ENCODE measurements around the gene ZDHHC11B.
"Not testable (repeated sequence)": the region's sequence is repeated elsewhere in the genome, so short reads cannot be mapped to it uniquely, and the experiment has no call there.

Gene ZDHHC11B

DNA sequence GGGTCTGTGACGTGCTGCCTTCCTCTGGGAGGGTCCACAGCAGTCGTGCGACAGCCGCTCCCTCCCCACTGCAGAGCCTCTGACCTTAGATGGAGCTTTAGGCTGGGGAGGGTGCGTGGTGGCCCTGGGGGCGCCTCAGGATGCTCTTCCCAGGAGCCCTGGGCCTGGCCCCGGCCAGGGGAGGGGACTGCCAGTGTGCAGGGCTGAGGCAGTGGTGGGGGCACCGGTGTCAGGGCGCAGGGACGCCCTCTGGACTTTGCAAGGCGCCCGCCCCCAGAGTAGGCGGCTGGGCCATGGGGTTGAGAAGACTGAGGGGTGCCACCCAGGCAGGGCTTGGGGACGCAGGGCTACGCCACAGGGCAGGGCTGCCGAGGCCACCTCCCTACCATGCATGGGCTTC is 106.0 kb downstream of the ZDHHC11B start:
- not testable (repeated sequence) for H3K4me3 ChIP-seq (ENCODE audit: low read length in 2 of 2); H2AFZ ChIP-seq (ENCODE audit: low read length); H3K9me3 ChIP-seq (replicated peaks in 1 of 2; ENCODE audit: control insufficient read depth in 2 of 2, insufficient read depth in 1 of 2, low read depth in 1 of 2, low read length in 2 of 2); H2BK120ac ChIP-seq (ENCODE audit: low read depth, low read length); H3K27ac ChIP-seq (replicated peaks; ENCODE audit: low read length); H2BK5ac ChIP-seq (ENCODE audit: low read length); H4K8ac ChIP-seq (ENCODE audit: low read depth, low read length); H3K9ac ChIP-seq (ENCODE audit: low read depth, low read length, poor library complexity); H4K91ac ChIP-seq (ENCODE audit: low read depth, low read length, poor library complexity); DNase-seq (ENCODE audit: low spot score); H3K23ac ChIP-seq (ENCODE audit: low read depth, low read length, poor library complexity); H3K79me1 ChIP-seq (ENCODE audit: low read depth, low read length); H3K4ac ChIP-seq (ENCODE audit: low read length); H3K36me3 ChIP-seq (replicated peaks in 1 of 2; ENCODE audit: control insufficient read depth in 2 of 2, insufficient read depth in 2 of 2, low read length in 2 of 2); H3K27me3 ChIP-seq (ENCODE audit: control insufficient read depth in 3 of 3, insufficient read depth in 3 of 3, low read depth in 1 of 3, low read length in 3 of 3); H2BK12ac ChIP-seq (ENCODE audit: low read length); H2AK5ac ChIP-seq (ENCODE audit: low read depth, low read length); H3K4me2 ChIP-seq (ENCODE audit: insufficient read depth, low read length, poor library complexity, severe bottlenecking); H2BK15ac ChIP-seq (ENCODE audit: low read length)
- Histone ChIP-seq H3K18ac (ENCODE audit: low read length) (peak overlapping the region; percentile 28), H3K4me1 (ENCODE audit: control insufficient read depth in 2 of 2, insufficient read depth in 1 of 2, low read depth in 1 of 2, low read length in 2 of 2) (peaks cover 4 to 12% of the 10 kb centered on the region in 2 donors), H3K14ac (ENCODE audit: low read length) (peak overlapping the region; percentile 56)
- no CpG with 5 or more reads among the region's 16 CpGs for WGBS, 2 donors (ENCODE audit: extremely low coverage in 2 of 2, insufficient read length in 2 of 2, insufficient replicate concordance in 1 of 2)

DNA sequence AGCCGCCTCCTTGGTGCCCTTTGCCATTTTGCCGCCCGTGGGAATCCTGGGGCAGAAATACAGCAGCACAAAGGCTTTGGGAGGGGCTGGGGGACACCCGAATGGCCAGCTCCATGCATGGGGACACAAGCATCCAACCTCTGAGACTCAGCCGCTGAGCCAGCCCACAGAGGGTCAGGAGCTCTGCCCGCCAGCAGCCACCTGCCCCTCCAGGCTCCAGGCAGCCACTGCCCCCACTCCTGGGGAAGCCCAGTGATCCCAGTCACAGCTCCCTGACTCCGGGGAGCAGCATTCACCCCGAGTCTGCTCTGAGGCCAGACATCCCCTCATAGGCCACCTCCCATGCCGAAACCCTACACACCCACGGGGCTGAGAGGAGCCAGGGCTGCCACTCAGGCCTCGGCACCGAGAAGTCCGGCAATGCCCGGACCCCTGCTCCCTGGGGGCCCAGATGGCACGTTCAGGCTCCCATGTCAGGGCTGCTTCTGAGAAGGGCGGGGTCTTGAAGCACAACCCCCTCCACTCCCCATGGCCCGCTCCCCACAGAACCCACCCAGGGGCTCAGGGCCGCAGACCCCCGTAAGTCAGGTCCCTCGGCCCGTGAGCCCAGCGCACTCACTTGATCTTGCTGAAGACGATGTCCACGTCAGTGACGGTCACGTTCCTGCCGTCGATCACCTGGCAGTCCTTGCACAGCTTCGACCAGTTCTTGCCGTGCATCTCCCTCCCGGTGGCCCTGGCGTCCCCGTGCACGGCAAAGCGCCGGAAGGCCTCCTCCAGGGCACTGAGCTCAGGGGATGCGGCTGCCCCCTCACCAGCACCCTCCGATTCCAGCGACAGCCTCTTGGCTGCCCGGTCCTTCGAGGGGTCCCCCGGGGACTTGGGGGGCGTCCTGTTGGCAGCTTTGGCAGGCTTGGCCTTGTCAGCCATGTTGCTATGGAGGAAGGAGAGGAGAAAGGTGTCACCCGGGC is 107.1 kb downstream of the ZDHHC11B start:
- no peak for DNase-seq (ENCODE audit: low spot score)

DNA sequence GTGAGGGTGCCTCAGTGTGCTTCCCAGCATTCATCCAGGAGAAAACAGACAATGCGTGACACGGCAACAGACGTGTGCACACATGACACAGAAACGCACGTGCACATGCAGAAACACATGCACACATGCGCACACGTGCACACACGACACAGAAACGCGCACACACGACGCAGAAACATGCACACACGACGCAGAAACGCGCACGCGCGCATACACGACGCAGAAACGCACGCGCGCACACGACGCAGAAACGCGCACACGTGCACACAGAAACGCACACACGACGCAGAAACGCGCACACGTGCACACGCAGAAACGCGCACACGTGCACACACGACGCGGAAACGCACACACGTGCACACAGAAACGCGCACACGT is 107.8 kb downstream of the ZDHHC11B start:
- no peak overlapping the region for H2BK5ac ChIP-seq (ENCODE audit: low read length)
- DNase-seq (ENCODE audit: low spot score) = no peak
- H2BK15ac ChIP-seq (ENCODE audit: low read length) = no peak overlapping the region
- H3K4me2 ChIP-seq (ENCODE audit: insufficient read depth, low read length, poor library complexity, severe bottlenecking) = no peak overlapping the region
- H3K9ac ChIP-seq (ENCODE audit: low read depth, low read length, poor library complexity) = peak overlapping the region; percentile 86
- H3K14ac ChIP-seq (ENCODE audit: low read length) = peak overlapping the region; percentile 100
- H4K8ac ChIP-seq (ENCODE audit: low read depth, low read length) = peak overlapping the region; percentile 65
- no CpG with 5 or more reads among the region's 48 CpGs for WGBS, 2 donors (ENCODE audit: extremely low coverage in 2 of 2, insufficient read length in 2 of 2, insufficient replicate concordance in 1 of 2)
- H3K9me3 ChIP-seq (replicated peaks in 1 of 2; ENCODE audit: control insufficient read depth in 2 of 2, insufficient read depth in 1 of 2, low read depth in 1 of 2, low read length in 2 of 2) = peaks cover 0 to 2% of the 10 kb centered on the region in 2 donors
- H3K4ac ChIP-seq (ENCODE audit: low read length) = peak overlapping the region; percentile 66
- peaks cover 20 to 29% of the 10 kb centered on the region in 2 donors for H3K4me1 ChIP-seq (ENCODE audit: control insufficient read depth in 2 of 2, insufficient read depth in 1 of 2, low read depth in 1 of 2, low read length in 2 of 2)
- peak overlapping the region; percentile 87 for H3K18ac ChIP-seq (ENCODE audit: low read length)
- H4K91ac ChIP-seq (ENCODE audit: low read depth, low read length, poor library complexity) = peak overlapping the region; percentile 99
- H3K23ac ChIP-seq (ENCODE audit: low read depth, low read length, poor library complexity) = peak overlapping the region; percentile 99
- H3K27me3 ChIP-seq (ENCODE audit: control insufficient read depth in 3 of 3, insufficient read depth in 3 of 3, low read depth in 1 of 3, low read length in 3 of 3) = peaks cover 0 to 2% (median 0%) of the 10 kb centered on the region in 3 experiments
- peak overlapping the region; percentile 90 for H2AK5ac ChIP-seq (ENCODE audit: low read depth, low read length)
- H3K36me3 ChIP-seq (replicated peaks in 1 of 2; ENCODE audit: control insufficient read depth in 2 of 2, insufficient read depth in 2 of 2, low read length in 2 of 2) = no peaks in the 10 kb centered on the region
- H2BK12ac ChIP-seq (ENCODE audit: low read length) = peak overlapping the region; percentile 99
- peak overlapping the region in 1 of 2 donors; percentile 2 for H3K4me3 ChIP-seq (ENCODE audit: low read length in 2 of 2)
- no peak overlapping the region for H2BK120ac ChIP-seq (ENCODE audit: low read depth, low read length)
- no peak overlapping the region for H3K27ac ChIP-seq (replicated peaks; ENCODE audit: low read length)
- H3K79me1 ChIP-seq (ENCODE audit: low read depth, low read length) = no peaks in the 10 kb centered on the region
- no peak overlapping the region for H2AFZ ChIP-seq (ENCODE audit: low read length)

More for the DNA sequence above, 107.1 kb downstream of the ZDHHC11B start:
- Histone ChIP-seq H2BK120ac (ENCODE audit: low read depth, low read length) (no peak overlapping the region), H2BK12ac (ENCODE audit: low read length) (peak overlapping the region; percentile 84), H4K91ac (ENCODE audit: low read depth, low read length, poor library complexity) (no peak overlapping the region), H3K4me2 (ENCODE audit: insufficient read depth, low read length, poor library complexity, severe bottlenecking) (no peak overlapping the region), H3K79me1 (ENCODE audit: low read depth, low read length) (no peaks in the 10 kb centered on the region), H2AFZ (ENCODE audit: low read length) (no peak overlapping the region), H4K8ac (ENCODE audit: low read depth, low read length) (peak overlapping the region; percentile 65), H3K9me3 (replicated peaks in 1 of 2; ENCODE audit: control insufficient read depth in 2 of 2, insufficient read depth in 1 of 2, low read depth in 1 of 2, low read length in 2 of 2) (peaks cover 0 to 2% of the 10 kb centered on the region in 2 donors), H2AK5ac (ENCODE audit: low read depth, low read length) (peak overlapping the region; percentile 90), H3K9ac (ENCODE audit: low read depth, low read length, poor library complexity) (peak overlapping the region; percentile 21), H3K27me3 (ENCODE audit: control insufficient read depth in 3 of 3, insufficient read depth in 3 of 3, low read depth in 1 of 3, low read length in 3 of 3) (peaks cover 0 to 2% (median 0%) of the 10 kb centered on the region in 3 experiments), H3K23ac (ENCODE audit: low read depth, low read length, poor library complexity) (peak overlapping the region; percentile 99), H2BK15ac (ENCODE audit: low read length) (no peak overlapping the region), H2BK5ac (ENCODE audit: low read length) (no peak overlapping the region), H3K36me3 (replicated peaks in 1 of 2; ENCODE audit: control insufficient read depth in 2 of 2, insufficient read depth in 2 of 2, low read length in 2 of 2) (no peaks in the 10 kb centered on the region), H3K4me3 (ENCODE audit: low read length in 2 of 2) (no peak overlapping the region), H3K4ac (ENCODE audit: low read length) (no peak overlapping the region), H3K27ac (replicated peaks; ENCODE audit: low read length) (no peak overlapping the region), H3K18ac (ENCODE audit: low read length) (peak overlapping the region; percentile 87), H3K4me1 (ENCODE audit: control insufficient read depth in 2 of 2, insufficient read depth in 1 of 2, low read depth in 1 of 2, low read length in 2 of 2) (peaks cover 13 to 22% of the 10 kb centered on the region in 2 donors), H3K14ac (ENCODE audit: low read length) (peak overlapping the region; percentile 56)
- no CpG with 5 or more reads among the region's 44 CpGs for WGBS, 2 donors (ENCODE audit: extremely low coverage in 2 of 2, insufficient read length in 2 of 2, insufficient replicate concordance in 1 of 2)
